Upper lobe of left lung (tissue), 4 donors: Measurements from ENCODE around the gene THBS2.

Experiments
- CTCF ChIP-seq, 6 experiments: fragments of 450-650 bp in 4 of 6; fragments of 200-600 bp in 2 of 6; sonication (generic) in 2 of 6; IDR thresholded peaks; one replicate each; pipeline ENCODE4 v1.5.1; 2016 to 2019; ENCODE audit warnings: antibody characterized with exemption in 6 of 6
- EP300 ChIP-seq, 4 donors: sonication (generic); formaldehyde crosslinking; IDR thresholded peaks; one replicate each; pipeline ENCODE4 v1.5.1; 2017; ENCODE audit warnings: antibody characterized with exemption in 4 of 4, control low read depth in 2 of 4
- POLR2A ChIP-seq, 4 donors: fragments of 450-650 bp; IDR thresholded peaks; one replicate each; pipeline ENCODE4 v1.5.1; 2016 to 2017; ENCODE audit warnings: antibody characterized with exemption in 4 of 4, mild to moderate bottlenecking in 2 of 4
- POLR2AphosphoS5 ChIP-seq, 2 donors: sonication (generic); formaldehyde crosslinking; IDR thresholded peaks; one replicate each; pipeline ENCODE4 v1.5.1; 2017; ENCODE audit warnings: antibody characterized with exemption in 2 of 2

DNA sequence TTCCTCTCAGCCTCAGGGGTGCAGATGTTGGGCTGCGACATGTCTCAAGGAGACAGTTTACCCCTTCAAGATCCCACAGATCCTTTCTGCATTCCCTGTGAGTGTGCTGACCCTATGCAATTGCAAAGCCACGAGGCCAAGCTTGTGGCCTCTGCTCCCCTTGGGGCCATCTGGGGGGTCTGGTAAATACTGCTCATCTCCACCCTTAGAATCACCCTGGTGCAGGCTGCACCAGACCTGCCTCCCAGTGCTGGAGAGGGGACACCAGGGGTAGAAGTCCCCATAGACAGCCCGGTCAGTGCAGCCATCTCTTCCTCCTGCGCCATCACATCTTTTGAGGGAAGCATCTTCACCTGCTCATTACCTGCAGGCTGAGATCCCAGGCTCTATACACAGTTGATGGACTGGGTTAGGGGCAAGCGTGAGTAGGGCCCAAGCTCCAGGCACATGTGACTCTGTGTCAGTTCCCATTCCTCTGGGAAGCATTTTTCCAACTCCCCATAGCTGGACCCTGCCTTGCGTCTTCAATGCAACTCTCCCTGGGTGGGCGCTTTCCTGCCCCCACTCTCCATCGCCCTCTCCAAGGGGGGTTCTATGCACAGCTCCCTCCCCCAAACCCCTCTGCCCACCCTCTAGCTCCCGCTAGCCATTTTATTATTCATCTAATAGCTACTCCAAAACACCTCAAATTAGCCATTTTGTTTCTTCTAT, 53.9 kb downstream of the THBS2 start:
- TF ChIP-seq POLR2AphosphoS5 (IDR thresholded peaks at IDR 0.05): no peak
- TF ChIP-seq CTCF (IDR thresholded peaks at IDR 0.05): no peak
- no peak for TF ChIP-seq POLR2A (IDR thresholded peaks at IDR 0.05)
- no peak for TF ChIP-seq EP300 (IDR thresholded peaks at IDR 0.05)
